ENCODE measurements around the gene TNC.

TNC gene

GRCh38 chr9:115000217-115000639 is 117.7 kb downstream of the TNC start:
- WGBS (ENCODE audit: extremely low coverage, insufficient coverage, insufficient read length), result no CpG with 5 or more reads among the region's 7 CpGs
- H4K91ac ChIP-seq (ENCODE audit: low read depth, low read length), result no peak overlapping the region

GRCh38 chr9:114998326-114998725 is 119.6 kb downstream of the TNC start:
- no peak overlapping the region for H3K4ac ChIP-seq (ENCODE audit: low read depth, low read length)
- no peak overlapping the region for H3K23ac ChIP-seq (ENCODE audit: low read length)
- no peak overlapping the region for H4K12ac ChIP-seq (ENCODE audit: low read depth, low read length)
- H2BK5ac ChIP-seq (ENCODE audit: low read depth, low read length, poor library complexity), result no peak overlapping the region
- no peak overlapping the region for H3K9ac ChIP-seq (ENCODE audit: low read length)
- H2BK120ac ChIP-seq (ENCODE audit: insufficient read depth, low read length, poor library complexity), result no peak overlapping the region
- no peak for DNase-seq
- no peaks in the 10 kb centered on the region for H3K79me2 ChIP-seq (ENCODE audit: control insufficient read depth, insufficient read depth, low read length, poor library complexity)
- no peak overlapping the region for H3K4me2 ChIP-seq (ENCODE audit: low read length)
- H4K91ac ChIP-seq (ENCODE audit: low read depth, low read length), result no peak overlapping the region
- H3K79me1 ChIP-seq (ENCODE audit: low read length), result peaks cover 2% of the 10 kb centered on the region
- H4K8ac ChIP-seq (ENCODE audit: low read depth, low read length), result no peak overlapping the region
- no peak overlapping the region for H3K18ac ChIP-seq (ENCODE audit: low read length)
- H3K27ac ChIP-seq (ENCODE audit: low read depth, low read length), result no peak overlapping the region
- no peak overlapping the region for H2BK12ac ChIP-seq (ENCODE audit: low read length)
- peaks cover 6 to 13% of the 10 kb centered on the region in 2 experiments for H3K4me1 ChIP-seq (ENCODE audit: control insufficient read depth in 1 of 2, insufficient read depth in 2 of 2, low read length in 2 of 2)
- no peak overlapping the region for H2AFZ ChIP-seq (ENCODE audit: insufficient read depth, low read length, poor library complexity)
- H3K36me3 ChIP-seq (ENCODE audit: control insufficient read depth in 1 of 2, insufficient read depth in 2 of 2, low read length in 2 of 2), result no peaks in the 10 kb centered on the region
- no peaks in the 10 kb centered on the region for H3K9me3 ChIP-seq (ENCODE audit: insufficient read depth, low read depth, low read length)
- no peak overlapping the region for H2AK5ac ChIP-seq (ENCODE audit: low read length)
- H3K14ac ChIP-seq (ENCODE audit: low read length), result no peak overlapping the region
- H3K27me3 ChIP-seq (ENCODE audit: insufficient read depth, low read length), result no peaks in the 10 kb centered on the region
- no CpG with 5 or more reads among the region's 2 CpGs for WGBS (ENCODE audit: extremely low coverage, insufficient coverage, insufficient read length)
- no peak overlapping the region for H3K4me3 ChIP-seq (ENCODE audit: low read depth, low read length)

More at GRCh38 chr9:115000217-115000639, 117.7 kb downstream of the TNC start:
- Histone ChIP-seq H2BK12ac (ENCODE audit: low read length) (peak overlapping the region; percentile 70), H3K14ac (ENCODE audit: low read length) (no peak overlapping the region), H3K18ac (ENCODE audit: low read length) (no peak overlapping the region), H3K79me1 (ENCODE audit: low read length) (peaks cover 2% of the 10 kb centered on the region), H3K9me3 (ENCODE audit: insufficient read depth, low read depth, low read length) (no peaks in the 10 kb centered on the region), H2BK5ac (ENCODE audit: low read depth, low read length, poor library complexity) (no peak overlapping the region), H3K9ac (ENCODE audit: low read length) (no peak overlapping the region), H2AK5ac (ENCODE audit: low read length) (no peak overlapping the region), H2AFZ (ENCODE audit: insufficient read depth, low read length, poor library complexity) (no peak overlapping the region), H3K4me1 (ENCODE audit: control insufficient read depth in 1 of 2, insufficient read depth in 2 of 2, low read length in 2 of 2) (peaks cover 0 to 8% of the 10 kb centered on the region in 2 experiments), H3K23ac (ENCODE audit: low read length) (no peak overlapping the region), H3K27me3 (ENCODE audit: insufficient read depth, low read length) (no peaks in the 10 kb centered on the region), H4K8ac (ENCODE audit: low read depth, low read length) (no peak overlapping the region), H3K4ac (ENCODE audit: low read depth, low read length) (no peak overlapping the region), H3K36me3 (ENCODE audit: control insufficient read depth in 1 of 2, insufficient read depth in 2 of 2, low read length in 2 of 2) (no peaks in the 10 kb centered on the region), H2BK120ac (ENCODE audit: insufficient read depth, low read length, poor library complexity) (no peak overlapping the region), H3K4me3 (ENCODE audit: low read depth, low read length) (no peak overlapping the region), H3K27ac (ENCODE audit: low read depth, low read length) (no peak overlapping the region), H4K12ac (ENCODE audit: low read depth, low read length) (no peak overlapping the region), H3K79me2 (ENCODE audit: control insufficient read depth, insufficient read depth, low read length, poor library complexity) (no peaks in the 10 kb centered on the region), H3K4me2 (ENCODE audit: low read length) (no peak overlapping the region)
- no peak for DNase-seq

GRCh38 chr9:114995681-114996221 is 122.2 kb downstream of the TNC start:
- H3K27ac ChIP-seq (ENCODE audit: low read depth, low read length), result peak overlapping the region; percentile 44
- H4K91ac ChIP-seq (ENCODE audit: low read depth, low read length), result peak overlapping the region; percentile 61
- H2AFZ ChIP-seq (ENCODE audit: insufficient read depth, low read length, poor library complexity), result no peak overlapping the region
- no peak overlapping the region for H3K4ac ChIP-seq (ENCODE audit: low read depth, low read length)
- no peak overlapping the region for H3K4me3 ChIP-seq (ENCODE audit: low read depth, low read length)
- H3K4me2 ChIP-seq (ENCODE audit: low read length), result no peak overlapping the region
- no peak overlapping the region for H4K12ac ChIP-seq (ENCODE audit: low read depth, low read length)
- peaks cover 2% of the 10 kb centered on the region for H3K9me3 ChIP-seq (ENCODE audit: insufficient read depth, low read depth, low read length)
- peak overlapping the region; percentile 71 for H2BK12ac ChIP-seq (ENCODE audit: low read length)
- no peak overlapping the region for H3K23ac ChIP-seq (ENCODE audit: low read length)
- peaks cover 2% of the 10 kb centered on the region for H3K79me1 ChIP-seq (ENCODE audit: low read length)
- no peak overlapping the region for H3K14ac ChIP-seq (ENCODE audit: low read length)
- no peak overlapping the region for H3K18ac ChIP-seq (ENCODE audit: low read length)
- peaks cover 6 to 8% of the 10 kb centered on the region in 2 experiments for H3K4me1 ChIP-seq (ENCODE audit: control insufficient read depth in 1 of 2, insufficient read depth in 2 of 2, low read length in 2 of 2)
- no peaks in the 10 kb centered on the region for H3K79me2 ChIP-seq (ENCODE audit: control insufficient read depth, insufficient read depth, low read length, poor library complexity)
- H4K8ac ChIP-seq (ENCODE audit: low read depth, low read length), result no peak overlapping the region
- peak in 1 of 2 donors; percentile 18 for DNase-seq
- H2BK120ac ChIP-seq (ENCODE audit: insufficient read depth, low read length, poor library complexity), result no peak overlapping the region
- H3K9ac ChIP-seq (ENCODE audit: low read length), result no peak overlapping the region
- no peaks in the 10 kb centered on the region for H3K36me3 ChIP-seq (ENCODE audit: control insufficient read depth in 1 of 2, insufficient read depth in 2 of 2, low read length in 2 of 2)
- H2AK5ac ChIP-seq (ENCODE audit: low read length), result no peak overlapping the region
- no peak overlapping the region for H2BK5ac ChIP-seq (ENCODE audit: low read depth, low read length, poor library complexity)
- whole genome bisulfite sequencing (ENCODE audit: extremely low coverage, insufficient coverage, insufficient read length), result no CpG with 5 or more reads among the region's 10 CpGs
- H3K27me3 ChIP-seq (ENCODE audit: insufficient read depth, low read length), result no peaks in the 10 kb centered on the region

DNA sequence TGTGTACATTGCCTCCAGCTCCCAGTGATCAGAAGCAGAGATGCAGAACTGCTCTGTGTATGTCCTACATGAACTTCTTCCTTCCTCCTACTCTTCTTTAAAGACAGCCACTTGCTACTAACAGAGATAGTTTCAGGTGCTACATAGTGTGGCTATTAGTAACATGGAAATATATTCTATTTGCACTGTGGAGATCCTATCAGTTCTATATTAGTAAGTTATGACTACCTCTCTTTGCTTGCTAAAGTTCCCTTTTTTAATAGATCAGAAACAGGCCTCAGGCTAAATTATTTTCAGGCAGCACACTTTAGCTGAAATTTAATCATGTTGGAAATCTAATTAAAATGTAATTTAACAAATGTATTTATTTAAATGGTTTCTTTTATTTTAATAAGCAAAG is 123.2 kb downstream of the TNC start:
- no peaks in the 10 kb centered on the region for H3K27me3 ChIP-seq (ENCODE audit: insufficient read depth, low read length)
- H2AK5ac ChIP-seq (ENCODE audit: low read length), result no peak overlapping the region
- H3K4me1 ChIP-seq (ENCODE audit: control insufficient read depth in 1 of 2, insufficient read depth in 2 of 2, low read length in 2 of 2), result peaks cover 6 to 8% of the 10 kb centered on the region in 2 experiments

More for the DNA sequence above, 123.2 kb downstream of the TNC start:
- no peak overlapping the region for H4K12ac ChIP-seq (ENCODE audit: low read depth, low read length)
- H3K4ac ChIP-seq (ENCODE audit: low read depth, low read length), result no peak overlapping the region
- H3K79me2 ChIP-seq (ENCODE audit: control insufficient read depth, insufficient read depth, low read length, poor library complexity), result no peaks in the 10 kb centered on the region
- H3K9ac ChIP-seq (ENCODE audit: low read length), result no peak overlapping the region
- no peaks in the 10 kb centered on the region for H3K36me3 ChIP-seq (ENCODE audit: control insufficient read depth in 1 of 2, insufficient read depth in 2 of 2, low read length in 2 of 2)
- no peak overlapping the region for H3K27ac ChIP-seq (ENCODE audit: low read depth, low read length)
- H3K79me1 ChIP-seq (ENCODE audit: low read length), result peaks cover 2% of the 10 kb centered on the region
- no peak overlapping the region for H3K4me2 ChIP-seq (ENCODE audit: low read length)
- H3K23ac ChIP-seq (ENCODE audit: low read length), result no peak overlapping the region
- no peak overlapping the region for H3K4me3 ChIP-seq (ENCODE audit: low read depth, low read length)
- no peak overlapping the region for H2BK5ac ChIP-seq (ENCODE audit: low read depth, low read length, poor library complexity)
- H2BK120ac ChIP-seq (ENCODE audit: insufficient read depth, low read length, poor library complexity), result no peak overlapping the region
- peaks cover 2% of the 10 kb centered on the region for H3K9me3 ChIP-seq (ENCODE audit: insufficient read depth, low read depth, low read length)
- H3K14ac ChIP-seq (ENCODE audit: low read length), result no peak overlapping the region
- no peak overlapping the region for H3K18ac ChIP-seq (ENCODE audit: low read length)
- no peak overlapping the region for H4K8ac ChIP-seq (ENCODE audit: low read depth, low read length)
- no peak overlapping the region for H4K91ac ChIP-seq (ENCODE audit: low read depth, low read length)
- no peak overlapping the region for H2BK12ac ChIP-seq (ENCODE audit: low read length)
- no peak for DNase-seq
- H2AFZ ChIP-seq (ENCODE audit: insufficient read depth, low read length, poor library complexity), result no peak overlapping the region

Data from trophoblast cell (in vitro differentiated cells and primary cell).